ENCODE data around the gene ADGRL1. TPM values are rescaled to one million over a fixed set of nuclear protein-coding genes. Genes with fewer than 3 reads are reported as not detected.

ADGRL1 gene
- total and polyA plus RNA-seq, 4 experiments from 2014 or later, result 0.55 to 22.0 (median 10.3) TPM

- Mint-ChIP-seq H3K27ac (peak overlapping the region in 2 of 7 donors; percentile 36 to 48), H3K4me1 (peaks cover 16 to 53% (median 32%) of the 10 kb centered on the region in 4 donors), H3K27me3 (no peaks in the 10 kb centered on the region), H3K36me3 (peaks cover 4 to 6% of the 10 kb centered on the region in 2 donors), H3K9me3 (peaks cover 0 to 2% (median 0%) of the 10 kb centered on the region in 8 donors), H3K4me3 (no peak overlapping the region)
- CTCF ChIA-PET (ENCODE audit: partially characterized antibody), result no interaction called here
- Histone ChIP-seq H3K9me3 (ENCODE audit: control insufficient read depth in 1 of 2, low read length in 2 of 2) (no peaks in the 10 kb centered on the region), H3K4me3 (ENCODE audit: low read length in 2 of 2) (no peak overlapping the region), H3K36me3 (ENCODE audit: insufficient read depth, low read length) (no peaks in the 10 kb centered on the region), H3K27ac (ENCODE audit: low read depth, low read length) (no peak overlapping the region), H3K27me3 (ENCODE audit: insufficient read depth, low read length) (no peaks in the 10 kb centered on the region), H3K4me1 (ENCODE audit: insufficient read depth, low read length) (peaks cover 38% of the 10 kb centered on the region)
- intact Hi-C loops (cut with micrococcal nuclease), result no loop called here
- POLR2A ChIA-PET (ENCODE audit: partially characterized antibody), result interaction anchor here (1.0 kb wide), 1 partner anchor 80 kb away, joined by 3 read pairs; the partner anchor contains the start of gene IL27RA
- no peak for DNase-seq
Observed at GRCh38 chr19:14112051-14112808, 93.7 kb downstream of the ADGRL1 start.

- Histone ChIP-seq H3K9me3 (ENCODE audit: control insufficient read depth in 1 of 2, low read length in 2 of 2) (no peaks in the 10 kb centered on the region), H3K36me3 (ENCODE audit: insufficient read depth, low read length) (no peaks in the 10 kb centered on the region), H3K27ac (ENCODE audit: low read depth, low read length) (no peak overlapping the region), H3K4me1 (ENCODE audit: insufficient read depth, low read length) (peaks cover 32% of the 10 kb centered on the region), H3K4me3 (ENCODE audit: low read length in 2 of 2) (no peak overlapping the region), H3K27me3 (ENCODE audit: insufficient read depth, low read length) (no peaks in the 10 kb centered on the region)
- Mint-ChIP-seq H3K27me3 (no peaks in the 10 kb centered on the region), H3K27ac (peak overlapping the region in 4 of 7 donors; percentile 3 to 82 (median 20)), H3K9me3 (peaks cover 0 to 2% (median 0%) of the 10 kb centered on the region in 8 donors), H3K4me3 (no peak overlapping the region), H3K36me3 (peaks cover 4 to 5% of the 10 kb centered on the region in 2 donors), H3K4me1 (peaks cover 13 to 47% (median 27%) of the 10 kb centered on the region in 4 donors)
- ChIA-PET CTCF (ENCODE audit: partially characterized antibody) (no interaction called here), POLR2A (ENCODE audit: partially characterized antibody) (no interaction called here)
- no peak for DNase-seq
- intact Hi-C loops (cut with micrococcal nuclease), result no loop called here
Observed at GRCh38 chr19:14111486-14111885, 94.5 kb downstream of the ADGRL1 start.

- peaks cover 0 to 2% (median 0%) of the 10 kb centered on the region in 8 donors for H3K9me3 Mint-ChIP-seq
- no peak overlapping the region for H3K4me3 ChIP-seq (ENCODE audit: low read length in 2 of 2)
- peaks cover 4 to 10% of the 10 kb centered on the region in 2 donors for H3K36me3 Mint-ChIP-seq
- ChIA-PET CTCF (ENCODE audit: partially characterized antibody) (no interaction called here), POLR2A (ENCODE audit: partially characterized antibody) (no interaction called here)
- H3K27me3 Mint-ChIP-seq, result no peaks in the 10 kb centered on the region
- H3K27ac Mint-ChIP-seq, result peak overlapping the region in 4 of 7 donors; percentile 42 to 68 (median 60)
- peaks cover 9 to 39% (median 19%) of the 10 kb centered on the region in 4 donors for H3K4me1 Mint-ChIP-seq
- no peaks in the 10 kb centered on the region for H3K36me3 ChIP-seq (ENCODE audit: insufficient read depth, low read length)
- intact Hi-C loops (cut with micrococcal nuclease), result no loop called here
- DNase-seq, result no peak
- H3K27me3 ChIP-seq (ENCODE audit: insufficient read depth, low read length), result no peaks in the 10 kb centered on the region
- peaks cover 23% of the 10 kb centered on the region for H3K4me1 ChIP-seq (ENCODE audit: insufficient read depth, low read length)
- H3K9me3 ChIP-seq (ENCODE audit: control insufficient read depth in 1 of 2, low read length in 2 of 2), result no peaks in the 10 kb centered on the region
- no peak overlapping the region for H3K27ac ChIP-seq (ENCODE audit: low read depth, low read length)
- H3K4me3 Mint-ChIP-seq, result no peak overlapping the region
Observed at GRCh38 chr19:14110650-14111049, 95.3 kb downstream of the ADGRL1 start.

GRCh38 chr19:14107581-14108461 is 98.1 kb downstream of the ADGRL1 start:
- H3K36me3 Mint-ChIP-seq, result peaks cover 4 to 15% of the 10 kb centered on the region in 2 donors
- ChIA-PET CTCF (ENCODE audit: partially characterized antibody) (interaction anchor here (1.1 kb wide), 1 partner anchor 9 kb away, joined by 3 read pairs; no protein-coding TSS in a partner anchor), POLR2A (ENCODE audit: partially characterized antibody) (no interaction called here)
- no peak for DNase-seq
- intact Hi-C loops (cut with micrococcal nuclease), result no loop called here
- peak overlapping the region in 1 of 7 donors; percentile 52 for H3K27ac Mint-ChIP-seq
- H3K4me3 Mint-ChIP-seq, result no peak overlapping the region
- peaks cover 10% of the 10 kb centered on the region for H3K4me1 ChIP-seq (ENCODE audit: insufficient read depth, low read length)
- peaks cover 1 to 16% (median 5%) of the 10 kb centered on the region in 4 donors for H3K4me1 Mint-ChIP-seq
- H3K36me3 ChIP-seq (ENCODE audit: insufficient read depth, low read length), result peaks cover 1% of the 10 kb centered on the region
- H3K9me3 Mint-ChIP-seq, result no peaks in the 10 kb centered on the region
- H3K27me3 Mint-ChIP-seq, result no peaks in the 10 kb centered on the region
- no peaks in the 10 kb centered on the region for H3K9me3 ChIP-seq (ENCODE audit: control insufficient read depth in 1 of 2, low read length in 2 of 2)
- H3K4me3 ChIP-seq (ENCODE audit: low read length in 2 of 2), result no peak overlapping the region
- no peak overlapping the region for H3K27ac ChIP-seq (ENCODE audit: low read depth, low read length)
- no peaks in the 10 kb centered on the region for H3K27me3 ChIP-seq (ENCODE audit: insufficient read depth, low read length)

- H3K27ac ChIP-seq (ENCODE audit: low read depth, low read length), result no peak overlapping the region
- Mint-ChIP-seq H3K9me3 (no peaks in the 10 kb centered on the region), H3K36me3 (peaks cover 4 to 15% of the 10 kb centered on the region in 2 donors), H3K27ac (no peak overlapping the region), H3K27me3 (no peaks in the 10 kb centered on the region), H3K4me1 (peaks cover 1 to 8% (median 4%) of the 10 kb centered on the region in 4 donors), H3K4me3 (no peak overlapping the region)
- no peaks in the 10 kb centered on the region for H3K27me3 ChIP-seq (ENCODE audit: insufficient read depth, low read length)
- H3K4me1 ChIP-seq (ENCODE audit: insufficient read depth, low read length), result peaks cover 3% of the 10 kb centered on the region
- intact Hi-C loops (cut with micrococcal nuclease), result no loop called here
- no peaks in the 10 kb centered on the region for H3K9me3 ChIP-seq (ENCODE audit: control insufficient read depth in 1 of 2, low read length in 2 of 2)
- H3K4me3 ChIP-seq (ENCODE audit: low read length in 2 of 2), result no peak overlapping the region
- POLR2A ChIA-PET (ENCODE audit: partially characterized antibody), result no interaction called here
- DNase-seq, result no peak
- peaks cover 10% of the 10 kb centered on the region for H3K36me3 ChIP-seq (ENCODE audit: insufficient read depth, low read length)
- CTCF ChIA-PET (ENCODE audit: partially characterized antibody), result no interaction called here
Observed at GRCh38 chr19:14106840-14107239, 99.1 kb downstream of the ADGRL1 start.

- peaks cover 18% of the 10 kb centered on the region for H3K36me3 ChIP-seq (ENCODE audit: insufficient read depth, low read length)
- no peak overlapping the region for H3K27ac Mint-ChIP-seq
- H3K27me3 ChIP-seq (ENCODE audit: insufficient read depth, low read length), result no peaks in the 10 kb centered on the region
- H3K4me3 Mint-ChIP-seq, result no peak overlapping the region
- H3K36me3 Mint-ChIP-seq, result peaks cover 6 to 19% of the 10 kb centered on the region in 2 donors
- H3K27ac ChIP-seq (ENCODE audit: low read depth, low read length), result no peak overlapping the region
- H3K4me1 ChIP-seq (ENCODE audit: insufficient read depth, low read length), result no peaks in the 10 kb centered on the region
- H3K27me3 Mint-ChIP-seq, result no peaks in the 10 kb centered on the region
- no peak for DNase-seq
- H3K4me3 ChIP-seq (ENCODE audit: low read length in 2 of 2), result no peak overlapping the region
- ChIA-PET CTCF (ENCODE audit: partially characterized antibody) (no interaction called here), POLR2A (ENCODE audit: partially characterized antibody) (interaction anchor here (0.6 kb wide), 1 partner anchor 300 kb away, joined by 3 read pairs; no protein-coding TSS in a partner anchor)
- H3K9me3 ChIP-seq (ENCODE audit: control insufficient read depth in 1 of 2, low read length in 2 of 2), result no peaks in the 10 kb centered on the region
- H3K9me3 Mint-ChIP-seq, result no peaks in the 10 kb centered on the region
- peaks cover 0 to 3% (median 1%) of the 10 kb centered on the region in 4 donors for H3K4me1 Mint-ChIP-seq
- intact Hi-C loops (cut with micrococcal nuclease), result no loop called here
Observed at GRCh38 chr19:14105680-14106079, 100.3 kb downstream of the ADGRL1 start.

- H3K36me3 ChIP-seq (ENCODE audit: insufficient read depth, low read length), result peaks cover 22% of the 10 kb centered on the region
- intact Hi-C loops (cut with micrococcal nuclease), result no loop called here
- no peak for DNase-seq
- H3K4me3 Mint-ChIP-seq, result no peak overlapping the region
- no peaks in the 10 kb centered on the region for H3K27me3 Mint-ChIP-seq
- no peak overlapping the region for H3K4me3 ChIP-seq (ENCODE audit: low read length in 2 of 2)
- H3K27ac Mint-ChIP-seq, result no peak overlapping the region
- no peaks in the 10 kb centered on the region for H3K9me3 ChIP-seq (ENCODE audit: control insufficient read depth in 1 of 2, low read length in 2 of 2)
- H3K36me3 Mint-ChIP-seq, result peaks cover 7 to 21% of the 10 kb centered on the region in 2 donors
- no peaks in the 10 kb centered on the region for H3K9me3 Mint-ChIP-seq
- H3K27me3 ChIP-seq (ENCODE audit: insufficient read depth, low read length), result no peaks in the 10 kb centered on the region
- H3K27ac ChIP-seq (ENCODE audit: low read depth, low read length), result no peak overlapping the region
- CTCF ChIA-PET (ENCODE audit: partially characterized antibody), result interaction anchor here (1.3 to 2.6 kb wide), 2 partner anchors 11 to 32 kb away, joined by 5 to 9 read pairs; no protein-coding TSS in a partner anchor
- peaks cover 0 to 1% (median 0%) of the 10 kb centered on the region in 4 donors for H3K4me1 Mint-ChIP-seq
- POLR2A ChIA-PET (ENCODE audit: partially characterized antibody), result interaction anchor here (1.1 to 2.2 kb wide), 3 partner anchors 10 to 33 kb away, joined by 5 to 7 read pairs (median 6); partner anchors contain the start of genes ASF1B and PRKACA
- H3K4me1 ChIP-seq (ENCODE audit: insufficient read depth, low read length), result no peaks in the 10 kb centered on the region
Observed at GRCh38 chr19:14103310-14103709, 102.7 kb downstream of the ADGRL1 start.
